Transverse colon (tissue), 4 donors: ENCODE data around the gene PRKCD. TPM values are rescaled to one million over a fixed set of nuclear protein-coding genes. Genes with fewer than 3 reads are reported as not detected.
A peak's percentile ranks its signal among the peaks of the same experiment; 100 is the strongest.

Source experiments
- DNase-seq: peaks from one replicate; pipeline ENCODE4 v3.0.0-alpha.2; 2019
- H3K27ac ChIP-seq, 4 donors: fragments of 200-600 bp; sonication (generic); 2 replicates each; pipeline ENCODE4 v1.5.1; 2016 to 2018; ENCODE audit warnings: inconsistent platforms in 4 of 4
- H3K27me3 ChIP-seq: fragments of 200-600 bp; sonication (generic); 2 replicates; pipeline ENCODE4 v1.5.1; 2017; ENCODE audit warnings: inconsistent platforms
- H3K36me3 ChIP-seq, 4 donors: fragments of 200-600 bp; sonication (generic); 2 replicates each; pipeline ENCODE4 v1.5.1; 2017 to 2019; ENCODE audit warnings: inconsistent platforms in 4 of 4
- H3K4me1 ChIP-seq, 4 donors: fragments of 200-600 bp; sonication (generic); 2 replicates each; pipeline ENCODE4 v1.5.1; 2017 to 2020; ENCODE audit warnings: inconsistent platforms in 4 of 4
- H3K4me3 ChIP-seq, 4 donors: fragments of 200-600 bp; sonication (generic); 1 replicate in 1 of 4; 2 replicates in 3 of 4; pipeline versions ENCODE4 v1.5.1 to v1.6.1; 2017 to 2019; ENCODE audit warnings: inconsistent platforms in 4 of 4
- H3K9me3 ChIP-seq, 2 donors: fragments of 200-600 bp; sonication (generic); 2 replicates each; pipeline ENCODE4 v1.5.1; 2017 to 2019; ENCODE audit warnings: inconsistent platforms in 2 of 2
- CTCF ChIP-seq, 5 experiments: fragments of 200-600 bp in 3 of 5; fragments of 450-650 bp in 2 of 5; sonication (generic) in 3 of 5; IDR thresholded peaks; 1 replicate in 2 of 5; 2 replicates in 3 of 5; pipeline ENCODE4 v1.5.1; 2016 to 2017; ENCODE audit warnings: antibody characterized with exemption in 5 of 5, inconsistent platforms in 3 of 5, mild to moderate bottlenecking in 2 of 5, moderate library complexity in 1 of 5
- EP300 ChIP-seq: sonication (generic); formaldehyde crosslinking; IDR thresholded peaks from one replicate; pipeline ENCODE4 v1.6.1; 2017; ENCODE audit warnings: antibody characterized with exemption, low read depth
- POLR2A ChIP-seq: fragments of 450-650 bp; IDR thresholded peaks from one replicate; pipeline ENCODE4 v1.6.1; 2016; ENCODE audit warnings: antibody characterized with exemption, mild to moderate bottlenecking, moderate library complexity
- POLR2AphosphoS5 ChIP-seq, 3 donors: sonication (generic); formaldehyde crosslinking; IDR thresholded peaks; one replicate each; pipeline ENCODE4 v1.6.1; 2016; ENCODE audit warnings: antibody characterized with exemption in 3 of 3
- WGBS, 2 donors: methylation state at CpG; one replicate each; pipeline ENCODE4 v1.1.5; 2018; ENCODE audit warnings: low coverage in 1 of 2; 5-methylcytosine and 5-hydroxymethylcytosine counted together
- in situ Hi-C, 4 donors: fragments of 200-750 bp; cut with MboI; loops; one replicate each; pipeline versions ENCODE4 v1.15.0 to v1.15.1; 2017; ENCODE audit warnings: low sequenced_read_pairs in 3 of 4, low pct_ligation_motif_present in 1 of 4, low pct_unique_long_range_greater_than_20kb in 1 of 4
- intact Hi-C: fragments of 100-400 bp; cut with DNase I; formaldehyde crosslinking; loops from one replicate; pipeline ENCODE4 v1.15.1; 2023; ENCODE audit warnings: low total_unique reads
- total RNA-seq, 4 donors: library from RNA; depleted of rRNA; stranded (reverse); fragments of >200 nt; gene quantifications; one replicate each; pipeline ENCODE4 v1.1.0, GENCODE V29; 2016

PRKCD gene
- total RNA-seq, 4 donors from 2014 or later = 43.8 to 78.9 (median 55.9) TPM

GRCh38 chr3:53158765-53159155 lies 2.2 kb upstream of the PRKCD start:
- in situ Hi-C loops = no loop called here
- WGBS, 2 donors = 81 to 83% methylated on average over 2 of the region's 2 CpGs
- H3K36me3 ChIP-seq = no peaks in the 10 kb centered on the region
- no peaks in the 10 kb centered on the region for H3K9me3 ChIP-seq
- H3K27me3 ChIP-seq = peaks cover 3% of the 10 kb centered on the region
- H3K4me3 ChIP-seq = no peak overlapping the region
- H3K4me1 ChIP-seq = peaks cover 20 to 83% (median 56%) of the 10 kb centered on the region in 4 donors
- intact Hi-C loops = no loop called here
- no peak for DNase-seq
- peak overlapping the region; percentile 91 to 95 (median 94) for H3K27ac ChIP-seq
- TF ChIP-seq POLR2AphosphoS5 (IDR thresholded peaks at IDR 0.05) = no peak
- no peak for TF ChIP-seq EP300
- no peak for TF ChIP-seq POLR2A
- TF ChIP-seq CTCF (IDR thresholded peaks at IDR 0.05) = no peak

GRCh38 chr3:53159156-53160060 lies 1.6 kb upstream of the PRKCD start:
- WGBS, 2 donors = 40 to 55% methylated on average over 2 to 9 of the region's 9 CpGs
- H3K9me3 ChIP-seq = no peaks in the 10 kb centered on the region
- DNase-seq = peak; percentile 91
- peak overlapping the region in 1 of 4 donors; percentile 84 for H3K4me3 ChIP-seq
- peaks cover 3% of the 10 kb centered on the region for H3K27me3 ChIP-seq
- intact Hi-C loops = no loop called here
- TF ChIP-seq EP300 (peak; percentile 41), POLR2A (peak; percentile 50), POLR2AphosphoS5 (IDR thresholded peaks at IDR 0.05) (peak in 2 of 3 donors; percentile 50 to 62), CTCF (IDR thresholded peaks at IDR 0.05) (peak in 2 of 5 experiments; percentile 5 to 38)
- H3K36me3 ChIP-seq = no peaks in the 10 kb centered on the region
- peak overlapping the region; percentile 91 to 95 (median 94) for H3K27ac ChIP-seq
- in situ Hi-C loops = no loop called here
- H3K4me1 ChIP-seq = peaks cover 18 to 77% (median 58%) of the 10 kb centered on the region in 4 donors

GRCh38 chr3:53160061-53160659 lies 849 bp upstream of the PRKCD start:
- Histone ChIP-seq H3K9me3 (no peaks in the 10 kb centered on the region), H3K4me3 (peak overlapping the region; percentile 84 to 99 (median 94)), H3K27me3 (peaks cover 3% of the 10 kb centered on the region), H3K36me3 (no peaks in the 10 kb centered on the region), H3K4me1 (peaks cover 11 to 69% (median 56%) of the 10 kb centered on the region in 4 donors), H3K27ac (peak overlapping the region; percentile 91 to 95 (median 94))
- TF ChIP-seq CTCF (IDR thresholded peaks at IDR 0.05) = peak in 1 of 5 experiments; percentile 56
- TF ChIP-seq POLR2AphosphoS5 (IDR thresholded peaks at IDR 0.05) = no peak
- no peak for DNase-seq
- in situ Hi-C loops (no loop called here), intact Hi-C loops (no loop called here)
- 25% methylated on average over 4 of the region's 4 CpGs; no CpG with 5 or more reads in 1 of the 2 donors for WGBS, 2 donors

- peaks cover 11 to 61% (median 47%) of the 10 kb centered on the region in 4 donors for H3K4me1 ChIP-seq
- DNase-seq = peak; percentile 57
- 0% methylated on average over 37 of the region's 41 CpGs; no CpG with 5 or more reads in 1 of the 2 donors for WGBS, 2 donors
- no peaks in the 10 kb centered on the region for H3K9me3 ChIP-seq
- H3K4me3 ChIP-seq = peak overlapping the region; percentile 84 to 99 (median 94)
- no peak for TF ChIP-seq CTCF (IDR thresholded peaks at IDR 0.05)
- TF ChIP-seq POLR2A = no peak
- no peak for TF ChIP-seq POLR2AphosphoS5 (IDR thresholded peaks at IDR 0.05)
- TF ChIP-seq EP300 = no peak
- no peaks in the 10 kb centered on the region for H3K36me3 ChIP-seq
- in situ Hi-C loops (no loop called here), intact Hi-C loops (no loop called here)
- no peaks in the 10 kb centered on the region for H3K27me3 ChIP-seq
- H3K27ac ChIP-seq = peak overlapping the region; percentile 91 to 95 (median 94)
Measured at GRCh38 chr3:53161450-53161819, 426 bp downstream of the PRKCD start.
